HG03442 (cell line): ENCODE measurements around the gene SF3A2.

Experiments
- ATAC-seq: cut with Tn5 transposase; IDR thresholded peaks from one replicate; pipeline ENCODE4 v1.9.1; 2021; ENCODE audit warnings: mild to moderate bottlenecking, moderate library complexity; ENCODE audit not compliant: unreplicated experiment

The SF3A2 gene

DNA sequence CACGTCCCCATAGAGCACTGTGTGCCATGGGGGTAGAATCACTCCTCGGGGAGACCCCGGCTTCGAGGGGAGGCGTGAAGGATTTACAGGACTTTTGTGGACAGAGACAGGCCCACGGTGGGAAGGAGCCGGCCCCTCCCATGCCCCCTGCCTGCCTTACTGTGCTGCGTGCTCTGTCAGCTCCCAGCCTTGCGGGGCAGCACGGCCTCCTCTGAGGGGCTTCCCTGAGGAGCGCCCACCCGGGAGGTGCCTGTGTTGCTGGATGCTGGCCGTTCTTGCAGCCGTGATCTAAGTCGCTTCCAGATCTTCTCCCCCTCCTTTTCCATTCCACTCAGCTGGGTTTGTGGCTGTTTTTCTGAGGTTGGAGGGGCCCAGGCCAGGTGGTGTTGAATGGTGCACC, 29.6 kb upstream of the SF3A2 start:
- ATAC-seq, result no peak

GRCh38 chr19:2207991-2208860, 28.4 kb upstream of the SF3A2 start:
- ATAC-seq, result no peak

GRCh38 chr19:2208975-2209374, 27.6 kb upstream of the SF3A2 start:
- ATAC-seq, result no peak

DNA sequence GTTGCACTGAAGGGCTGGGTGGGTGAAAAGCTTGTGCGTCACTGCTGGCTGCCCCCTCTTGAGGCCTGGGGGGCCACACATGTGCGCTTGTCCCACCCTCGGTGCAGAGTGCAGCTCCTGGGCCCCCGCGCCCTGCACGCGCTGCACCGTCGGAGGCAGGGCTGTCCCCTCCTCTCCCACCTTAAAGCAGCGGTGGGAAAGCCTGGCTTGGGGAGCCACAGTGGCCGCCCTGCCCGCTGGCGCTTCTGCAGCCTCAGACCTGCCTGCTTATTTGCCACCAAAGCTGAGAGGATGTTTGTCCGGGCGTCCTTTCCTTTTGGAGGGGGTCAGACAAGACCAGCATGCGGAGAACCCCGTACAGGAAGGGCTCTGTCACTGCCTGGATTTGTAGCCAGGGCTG, 27.2 kb upstream of the SF3A2 start:
- no peak for ATAC-seq

GRCh38 chr19:2210206-2210605, 26.4 kb upstream of the SF3A2 start:
- ATAC-seq, result no peak

DNA sequence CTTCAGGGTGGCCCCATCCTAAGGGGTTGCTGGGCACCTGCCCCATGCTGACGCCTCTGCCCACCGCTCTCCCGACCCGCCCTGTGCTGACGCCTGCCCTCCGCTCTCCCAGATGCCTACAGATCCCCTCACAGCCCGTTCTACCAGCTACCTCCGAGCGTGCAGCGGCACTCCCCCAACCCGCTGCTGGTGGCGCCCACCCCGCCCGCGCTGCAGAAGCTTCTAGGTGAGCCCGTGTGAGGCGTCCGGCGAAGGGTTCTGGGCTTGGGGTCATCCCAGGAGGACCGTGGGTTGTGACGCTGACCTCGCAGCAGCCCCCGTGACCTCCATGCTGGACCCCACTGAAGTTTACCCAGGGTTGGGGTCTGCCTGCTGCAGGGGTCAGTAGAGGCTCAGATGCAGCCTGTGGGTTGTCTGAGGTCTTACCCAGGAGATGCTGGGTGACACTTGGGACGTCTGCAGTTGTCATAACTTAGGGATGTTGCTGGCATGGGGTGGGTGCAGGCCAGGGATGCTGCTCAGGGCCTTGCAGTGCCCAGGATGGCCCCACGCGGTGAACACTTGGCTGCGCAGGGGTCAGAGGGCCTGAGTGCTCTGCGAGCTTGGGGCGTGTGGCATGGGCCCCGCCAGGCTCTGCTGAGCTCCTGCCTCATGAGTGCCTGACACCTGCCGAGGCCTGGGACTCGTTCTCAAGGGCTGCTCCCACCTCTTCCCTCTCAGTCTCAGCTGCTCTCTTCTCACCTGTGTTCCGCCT, 25.5 kb upstream of the SF3A2 start:
- no peak for ATAC-seq

DNA sequence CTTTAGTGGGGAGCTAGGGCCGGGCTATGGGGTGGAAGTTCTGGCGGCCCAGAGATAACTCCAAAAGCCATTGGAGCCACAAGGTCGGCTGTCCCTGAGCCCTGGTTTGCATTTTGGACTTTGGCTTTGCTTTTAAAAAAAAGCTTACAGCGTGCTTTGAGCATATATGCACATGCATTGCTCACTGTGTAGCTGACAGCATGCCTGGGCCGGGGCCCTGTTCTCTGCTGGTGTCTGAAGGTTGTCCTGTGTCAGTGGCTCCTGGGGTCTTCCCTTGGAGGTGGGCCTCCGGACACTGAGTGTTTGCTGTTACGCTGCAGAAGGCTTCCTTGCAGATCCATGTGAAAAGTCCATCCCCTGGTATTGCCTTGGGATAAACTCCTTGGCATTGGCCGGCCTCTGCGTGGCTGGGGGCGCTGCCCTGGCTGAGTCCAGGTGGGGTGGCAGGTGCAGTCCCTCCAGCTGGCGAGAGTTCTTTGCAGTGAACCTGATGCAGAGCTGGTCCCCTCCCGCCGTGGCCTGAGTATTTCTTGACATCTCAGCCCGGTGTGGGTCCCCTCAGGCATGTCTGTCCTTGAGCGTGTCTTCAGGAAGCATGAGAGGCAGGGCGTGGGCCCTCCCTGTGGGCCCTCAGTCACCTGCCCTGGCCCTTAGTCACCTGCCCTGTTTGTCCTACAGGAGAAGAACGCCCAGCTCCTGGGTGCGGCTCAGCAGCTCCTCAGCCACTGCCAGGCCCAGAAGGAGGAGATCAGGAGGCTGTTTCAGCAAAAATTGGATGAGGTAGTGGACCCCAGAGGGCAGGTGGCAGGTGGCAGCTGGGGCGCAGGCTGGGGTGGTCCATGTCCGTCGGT, 23.5 kb upstream of the SF3A2 start:
- no peak for ATAC-seq

DNA sequence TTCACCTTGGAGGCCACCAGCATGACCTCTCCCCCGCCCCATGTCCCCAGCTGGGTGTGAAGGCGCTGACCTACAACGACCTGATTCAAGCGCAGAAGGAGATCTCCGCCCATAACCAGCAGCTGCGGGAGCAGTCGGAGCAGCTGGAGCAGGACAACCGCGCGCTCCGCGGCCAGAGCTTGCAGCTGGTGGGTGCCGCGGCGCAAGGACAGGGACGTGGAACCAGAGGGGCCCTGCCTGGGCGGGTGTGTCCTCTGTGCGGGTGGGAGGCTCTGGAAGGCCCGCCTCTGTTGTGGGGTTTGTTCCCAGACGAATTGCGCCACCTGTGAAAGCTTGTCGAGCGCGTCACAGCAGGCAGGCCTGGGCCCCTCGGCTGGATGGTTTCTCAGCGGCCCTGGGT, 22.8 kb upstream of the SF3A2 start:
- ATAC-seq, result no peak

DNA sequence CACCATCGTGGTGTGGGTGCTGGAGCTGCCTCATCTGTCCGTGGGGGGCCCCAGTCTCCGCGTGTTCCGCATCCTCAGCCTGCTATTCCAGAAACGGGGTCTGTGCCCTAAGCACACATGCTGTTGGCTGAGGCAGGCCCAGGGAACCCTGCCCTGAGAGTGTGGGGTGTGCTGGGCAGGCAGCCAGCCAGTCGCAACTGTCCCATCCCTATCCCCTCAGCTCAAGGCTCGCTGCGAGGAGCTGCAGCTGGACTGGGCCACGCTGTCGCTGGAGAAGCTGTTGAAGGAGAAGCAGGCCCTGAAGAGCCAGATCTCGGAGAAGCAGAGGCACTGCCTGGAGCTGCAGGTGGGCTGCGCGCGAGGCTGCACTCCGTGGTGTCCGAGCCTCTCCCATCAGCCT, 22.4 kb upstream of the SF3A2 start:
- ATAC-seq, result no peak

DNA sequence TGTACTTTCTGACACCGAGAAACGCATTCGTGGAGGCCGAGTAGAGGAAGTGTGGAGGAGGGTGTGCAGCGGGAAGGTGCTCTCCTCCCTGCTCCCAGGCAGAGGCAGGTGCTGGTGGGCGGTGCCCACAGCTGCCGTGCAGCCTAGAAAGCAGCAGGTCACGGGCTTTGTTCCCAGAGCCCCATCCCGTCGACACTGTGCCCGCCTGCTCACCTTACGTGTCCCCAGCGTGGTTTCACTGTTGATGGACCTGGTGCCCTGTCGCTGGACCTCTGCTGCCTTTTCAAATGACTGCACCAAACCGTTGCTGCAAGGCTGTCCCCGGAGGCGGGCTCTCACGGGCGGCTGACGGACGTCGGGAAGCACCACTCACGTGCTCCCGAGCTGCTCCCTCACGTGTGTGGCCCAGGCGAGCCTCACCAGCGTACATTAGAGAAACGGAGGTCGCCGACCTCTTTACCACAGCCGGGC, 21.3 kb upstream of the SF3A2 start:
- no peak for ATAC-seq

DNA sequence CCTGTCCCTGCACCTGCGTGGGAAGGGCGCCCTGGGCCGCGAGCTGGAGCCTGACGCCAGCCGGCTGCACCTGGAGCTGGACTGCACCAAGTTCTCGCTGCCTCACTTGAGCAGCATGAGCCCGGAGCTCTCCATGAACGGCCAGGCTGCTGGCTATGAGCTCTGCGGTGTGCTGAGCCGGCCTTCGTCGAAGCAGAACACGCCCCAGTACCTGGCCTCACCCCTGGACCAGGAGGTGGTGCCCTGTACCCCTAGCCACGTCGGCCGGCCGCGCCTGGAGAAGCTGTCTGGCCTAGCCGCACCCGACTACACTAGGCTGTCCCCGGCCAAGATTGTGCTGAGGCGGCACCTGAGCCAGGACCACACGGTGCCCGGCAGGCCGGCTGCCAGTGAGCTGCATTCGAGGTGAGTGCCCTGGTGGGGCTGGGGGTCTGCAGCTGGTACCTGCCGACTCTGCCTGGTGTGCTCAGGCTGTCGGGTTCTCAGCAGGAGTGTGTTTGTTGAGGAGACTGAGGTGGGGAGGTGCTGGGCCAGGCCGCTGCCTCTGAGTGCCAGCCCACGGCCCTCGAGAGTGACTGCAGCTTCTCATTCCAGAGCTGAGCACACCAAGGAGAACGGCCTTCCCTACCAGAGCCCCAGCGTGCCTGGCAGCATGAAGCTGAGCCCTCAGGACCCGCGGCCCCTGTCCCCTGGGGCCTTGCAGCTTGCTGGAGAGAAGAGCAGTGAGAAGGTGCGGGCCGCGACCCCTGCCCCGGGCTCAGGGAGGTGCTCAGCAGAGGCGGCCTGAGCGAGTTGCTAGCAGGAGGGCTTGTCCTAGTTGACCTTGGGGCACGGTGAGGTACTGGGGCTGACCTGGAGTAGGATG, 20.0 kb upstream of the SF3A2 start:
- ATAC-seq, result no peak

GRCh38 chr19:2217591-2217990, 19.0 kb upstream of the SF3A2 start:
- ATAC-seq, result no peak

DNA sequence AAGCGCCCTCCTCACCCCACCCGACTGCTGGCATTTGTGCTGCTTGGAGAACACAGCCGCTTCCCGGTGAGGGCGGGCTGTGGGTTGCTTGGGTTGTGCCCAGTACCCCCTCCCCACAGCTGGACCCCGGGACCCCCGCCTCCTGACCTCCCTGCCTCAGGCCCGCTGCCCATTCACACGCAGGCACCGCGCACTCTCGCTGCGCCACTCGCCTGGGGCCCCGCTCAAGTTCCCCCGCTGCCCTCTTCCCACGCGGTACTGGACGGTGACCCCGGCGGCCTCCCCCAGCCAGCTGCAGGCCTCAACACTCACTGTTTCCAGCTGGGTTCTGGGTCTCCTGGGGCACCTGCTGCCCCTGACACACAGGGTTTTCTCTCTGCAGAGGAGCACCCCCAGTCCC, 16.9 kb upstream of the SF3A2 start:
- ATAC-seq, result no peak

GRCh38 chr19:2221250-2221831, 15.3 kb upstream of the SF3A2 start:
- no peak for ATAC-seq

- no peak for ATAC-seq
Observed at GRCh38 chr19:2221918-2222317, 14.7 kb upstream of the SF3A2 start.

DNA sequence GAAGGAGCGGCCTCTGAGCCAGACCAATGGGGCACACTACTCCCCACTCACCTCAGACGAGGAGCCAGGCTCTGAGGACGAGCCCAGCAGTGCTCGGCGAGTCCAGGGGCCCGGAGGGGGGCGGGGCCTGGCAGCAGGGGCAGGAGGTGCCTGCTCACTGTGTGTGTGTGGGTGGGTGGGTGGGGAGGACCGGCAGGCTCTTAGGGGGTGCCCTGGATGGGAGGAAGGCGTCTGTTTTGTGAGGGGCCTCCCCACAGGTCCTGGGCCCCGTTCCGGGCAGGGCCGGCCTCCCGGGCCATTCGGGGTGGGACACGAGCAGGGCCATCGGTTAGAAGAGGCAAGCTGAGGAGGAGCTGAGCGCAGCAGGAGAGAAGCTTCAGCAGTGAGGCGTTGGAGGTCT, 13.2 kb upstream of the SF3A2 start:
- ATAC-seq, result no peak

DNA sequence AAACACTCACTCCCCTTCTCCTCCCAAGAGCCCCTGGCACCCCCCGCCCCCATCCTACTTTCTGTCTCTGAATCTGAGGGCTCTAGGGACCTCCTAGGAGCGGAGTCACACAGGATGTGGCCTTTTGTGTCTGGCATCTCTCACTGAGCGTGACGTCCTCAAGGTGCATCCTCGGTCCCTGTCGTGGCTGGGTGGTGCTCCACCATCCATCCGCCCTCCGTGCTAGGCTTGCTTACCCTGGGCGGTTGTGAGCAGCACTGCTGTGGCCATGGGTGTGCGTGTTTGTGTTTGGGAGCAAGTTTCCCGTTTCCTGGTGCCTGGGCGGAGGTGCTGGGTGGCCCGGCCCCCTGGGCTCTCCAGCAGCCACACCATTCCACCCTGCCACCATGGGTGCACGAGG, 12.7 kb upstream of the SF3A2 start:
- peak; percentile 39 for ATAC-seq

DNA sequence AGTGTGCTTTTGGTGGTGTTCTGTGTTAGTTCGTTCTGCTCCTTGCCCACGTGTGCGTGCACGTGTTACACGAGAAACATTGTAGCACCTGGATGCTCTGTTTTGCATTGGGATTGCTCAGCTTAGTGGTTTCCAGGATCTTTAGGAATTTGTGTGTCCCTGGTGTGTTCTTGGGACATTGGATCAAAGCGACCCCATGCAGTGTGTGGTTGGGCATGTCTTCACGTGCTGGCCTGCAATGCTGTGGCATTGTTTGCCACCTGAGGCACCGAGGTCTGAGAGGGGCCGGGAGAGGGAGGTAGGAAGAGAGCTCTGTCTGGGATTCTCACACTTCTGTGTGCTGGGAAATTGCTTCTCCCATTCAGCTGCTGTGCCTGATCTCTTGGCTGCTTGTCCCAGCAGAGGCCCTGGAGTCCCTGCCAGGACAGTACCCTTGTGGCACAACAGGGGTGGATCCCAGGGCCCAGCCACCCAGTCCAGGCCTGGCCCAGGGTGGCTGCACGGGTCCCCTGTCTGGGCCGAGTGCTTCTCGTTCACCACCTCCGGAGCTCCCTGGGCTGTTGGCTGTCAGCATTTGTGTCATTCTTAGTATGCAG, 11.8 kb upstream of the SF3A2 start:
- ATAC-seq, result no peak

GRCh38 chr19:2225415-2226050, 11.1 kb upstream of the SF3A2 start:
- ATAC-seq, result no peak
